ENCODE data around the gene TMEM94.
"Not testable (repeated sequence)": the region's sequence is repeated elsewhere in the genome, so short reads cannot be mapped to it uniquely, and the experiment has no call there.

TMEM94 gene

DNA sequence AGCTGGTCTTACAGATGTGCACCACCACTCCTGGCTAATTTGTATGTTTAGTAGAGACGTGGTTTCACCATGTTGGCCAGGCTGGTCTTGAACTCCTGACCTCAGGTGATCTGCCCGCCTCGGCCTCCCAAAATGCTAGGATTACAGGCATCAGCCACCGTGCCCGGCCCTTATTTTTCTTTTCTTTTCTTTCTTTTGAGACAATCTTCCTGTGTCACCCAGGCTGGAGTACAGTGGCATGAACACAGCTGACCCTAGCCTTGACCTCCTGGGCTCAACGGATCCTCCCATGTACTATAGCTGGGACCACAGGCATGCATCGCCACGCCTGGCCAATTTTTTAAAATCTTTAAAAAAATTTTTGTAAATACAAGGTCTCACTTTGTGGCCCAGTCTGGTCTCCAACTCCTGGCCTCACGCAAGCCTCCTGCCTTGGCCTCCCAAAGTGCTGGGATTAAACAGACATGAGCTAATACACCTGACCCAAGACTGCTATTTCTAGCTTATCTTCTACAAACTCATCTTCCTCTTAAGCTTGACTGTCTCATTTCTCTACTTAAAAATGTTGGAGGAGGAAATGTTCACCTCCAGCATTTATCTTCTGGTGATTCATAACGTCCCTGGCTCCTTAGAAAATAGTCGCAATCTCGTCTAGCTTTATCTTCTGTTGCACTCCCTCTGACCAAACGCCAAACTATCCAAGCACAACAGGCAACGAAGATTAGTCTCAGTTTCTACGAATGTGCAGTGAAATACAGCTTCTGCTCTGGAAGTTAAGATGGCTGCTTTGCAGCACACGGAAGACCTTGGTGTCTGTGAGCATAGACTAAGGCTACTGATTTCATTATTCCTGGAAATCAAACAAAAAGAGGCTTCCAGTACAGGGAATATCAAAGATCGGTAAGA, 8.2 kb upstream of the TMEM94 start:
- DNase-seq: no peak

DNA sequence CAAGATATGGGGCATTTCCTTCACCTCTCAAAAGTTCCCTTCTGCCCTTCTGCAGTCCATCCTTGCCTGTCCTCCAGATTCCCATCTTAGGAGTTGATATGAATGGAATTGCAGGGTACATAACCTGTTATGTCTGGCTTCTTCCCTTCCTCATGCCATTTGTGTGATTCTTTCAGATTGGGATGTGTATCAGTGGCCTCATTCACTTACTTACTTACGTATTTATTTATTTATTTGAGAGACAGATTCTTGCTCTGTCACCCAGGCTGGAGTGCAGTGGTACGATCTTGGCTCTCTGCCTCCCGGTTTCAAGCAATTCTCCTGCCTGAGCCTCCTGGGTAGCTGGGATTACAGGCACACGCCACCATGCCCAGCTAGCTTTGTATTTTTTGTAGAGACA, 6.2 kb upstream of the TMEM94 start:
- no peak for DNase-seq

DNA sequence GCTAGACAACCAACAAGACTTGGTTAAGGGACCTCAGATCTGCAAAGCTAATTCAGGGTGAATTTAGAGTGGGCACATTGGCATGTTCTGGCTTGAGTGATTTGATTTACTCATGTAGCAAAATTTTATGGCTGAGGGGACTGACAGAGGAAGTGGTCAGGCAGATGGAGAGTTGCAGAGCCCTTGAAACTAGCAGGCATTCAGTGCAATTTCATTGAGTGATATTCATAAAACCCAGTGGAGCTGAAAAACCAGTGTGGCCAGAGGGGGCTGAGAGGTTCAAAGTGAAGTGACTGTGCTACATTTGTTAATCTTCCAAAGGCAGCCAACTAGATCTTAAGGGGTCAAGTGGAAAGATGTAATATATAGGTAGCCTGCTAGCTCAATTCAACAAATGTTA, 2.2 kb upstream of the TMEM94 start:
- DNase-seq: no peak

DNA sequence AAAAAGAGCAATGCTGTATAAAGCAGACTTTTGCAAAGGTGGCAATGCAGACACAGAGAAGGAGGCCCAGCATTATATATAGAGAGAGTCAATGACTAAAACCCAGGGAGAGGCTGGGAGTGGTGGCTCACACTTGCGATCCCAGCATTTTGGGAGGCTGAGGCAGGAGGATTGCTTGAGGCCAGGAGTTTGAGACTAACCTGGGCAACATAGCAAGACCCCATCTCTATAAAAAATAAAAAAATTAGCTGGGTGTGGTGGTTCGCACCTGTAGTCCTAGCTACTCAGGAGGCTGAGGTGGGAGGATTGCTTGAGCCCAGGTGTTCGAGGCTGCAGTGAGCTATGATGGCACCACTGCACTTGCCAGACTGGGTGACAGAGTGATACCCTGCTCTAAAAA, 1.8 kb upstream of the TMEM94 start:
- not testable (repeated sequence) for DNase-seq

DNA sequence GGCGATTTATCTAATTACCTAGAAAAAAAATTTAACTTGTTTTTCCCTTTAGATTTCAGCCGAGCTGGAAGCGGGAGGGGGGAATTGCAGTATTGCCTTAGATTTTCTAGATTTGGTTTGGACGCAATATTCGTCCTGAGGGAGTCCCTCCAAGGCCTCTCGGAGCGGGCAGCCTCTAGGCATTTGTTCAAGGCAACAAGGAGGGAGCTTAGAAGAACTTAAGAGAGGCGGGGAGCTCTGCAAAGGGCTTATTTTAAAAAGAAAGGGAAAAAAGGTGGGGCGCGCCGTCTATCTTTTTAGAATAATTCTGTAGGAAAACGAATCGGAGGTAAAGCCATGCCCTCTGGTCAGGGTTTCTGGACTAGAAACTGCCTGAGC, 407 bp upstream of the TMEM94 start:
- no peak for DNase-seq

DNA sequence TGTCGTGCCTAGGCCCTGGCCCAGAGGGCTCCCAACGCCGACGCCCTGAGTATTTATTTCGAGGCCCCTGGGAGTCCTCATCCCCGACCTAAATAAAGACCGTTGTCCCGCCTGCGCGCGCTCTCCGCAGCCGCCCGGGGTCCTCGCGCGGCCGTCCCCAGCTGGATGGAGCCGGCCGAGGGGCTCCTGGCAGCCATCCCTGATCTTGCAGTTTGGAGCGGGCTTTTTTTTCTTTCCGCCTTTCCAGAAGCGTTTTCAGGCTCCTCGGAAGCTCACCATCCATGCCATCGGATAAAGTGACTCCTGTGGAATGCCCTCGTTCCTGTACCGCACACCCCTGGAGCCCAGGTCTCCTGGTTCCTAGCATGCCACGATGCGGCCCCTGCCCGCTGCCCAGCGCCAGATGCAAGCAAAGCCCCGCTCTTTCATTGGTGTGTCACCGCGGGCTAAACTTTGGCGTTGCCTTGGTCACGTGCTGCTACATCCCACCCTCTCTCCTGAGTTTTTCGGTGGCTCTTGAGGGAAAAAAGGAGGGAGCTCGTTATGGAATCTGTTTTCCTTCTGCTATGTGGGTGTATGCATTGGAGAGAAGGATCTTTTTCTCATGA, 716 bp downstream of the TMEM94 start:
- peak; percentile 68 for DNase-seq

DNA sequence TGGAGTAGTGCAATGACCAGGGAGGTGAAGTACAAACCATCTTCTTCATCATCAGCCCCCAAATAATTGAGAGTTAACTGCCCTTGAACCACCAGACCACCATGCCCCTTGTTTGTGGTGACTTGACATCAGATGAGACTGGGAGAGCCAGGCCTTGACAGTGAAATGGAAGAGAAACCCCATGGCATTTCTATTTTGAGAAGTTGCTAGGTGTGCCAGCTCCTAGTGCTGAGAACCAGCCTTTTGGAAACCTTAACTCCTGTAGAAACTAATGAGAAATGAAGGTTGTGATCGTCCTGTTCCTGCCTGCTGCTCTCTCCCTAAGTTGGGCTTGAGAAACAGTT, 2.8 kb downstream of the TMEM94 start:
- DNase-seq: no peak

DNA sequence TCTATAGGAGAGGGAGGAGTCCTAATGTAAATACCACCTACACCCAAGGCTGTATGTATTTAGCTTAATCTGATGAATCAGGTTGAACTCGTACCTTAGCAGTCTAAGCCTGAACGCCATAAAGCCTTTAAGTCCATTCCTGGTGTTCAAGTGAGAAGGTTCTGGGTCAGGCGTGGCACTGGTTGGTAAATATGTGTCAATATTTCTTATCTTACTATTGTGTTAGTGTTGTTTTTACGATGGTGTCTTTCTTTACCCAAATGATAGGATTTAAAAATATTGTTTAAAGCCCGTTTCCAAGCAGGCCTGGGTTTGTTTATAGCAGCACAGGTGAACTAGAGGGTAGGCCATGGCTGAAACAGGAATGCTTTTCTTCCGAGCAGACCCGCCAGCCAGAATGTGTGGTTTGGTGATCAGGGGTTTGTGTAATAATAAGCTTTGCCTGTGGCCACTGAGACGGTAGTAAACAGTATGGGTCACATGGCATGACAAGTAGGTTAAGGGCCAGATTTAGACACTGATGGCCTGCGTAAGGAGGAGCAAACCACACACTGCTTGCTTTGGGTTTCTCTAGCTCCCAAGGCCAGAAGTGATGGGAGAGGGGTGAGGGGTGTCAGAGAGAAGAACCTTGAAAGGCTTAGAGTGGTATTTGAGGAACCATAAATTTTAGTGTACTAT, 3.3 kb downstream of the TMEM94 start:
- no peak for DNase-seq

DNA sequence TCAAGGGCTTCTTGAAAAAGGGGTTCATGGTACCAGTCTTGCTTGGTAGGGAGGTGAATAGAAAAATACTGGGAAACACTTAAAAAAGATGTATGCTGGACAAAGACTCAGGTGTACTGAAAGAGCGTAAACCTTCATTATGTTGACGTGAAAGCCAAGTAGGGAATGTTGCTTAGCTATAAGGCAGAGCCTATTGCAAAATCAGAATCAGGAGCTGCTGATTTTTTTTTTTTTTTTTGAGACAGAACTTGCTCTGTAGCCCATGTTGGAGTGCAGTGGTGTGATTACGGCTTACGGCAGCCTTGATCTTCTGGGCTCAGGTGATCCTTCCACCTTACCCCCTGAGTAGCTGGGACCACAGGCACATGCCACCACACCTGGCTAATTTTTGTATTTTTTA, 3.9 kb downstream of the TMEM94 start:
- no peak for DNase-seq

DNA sequence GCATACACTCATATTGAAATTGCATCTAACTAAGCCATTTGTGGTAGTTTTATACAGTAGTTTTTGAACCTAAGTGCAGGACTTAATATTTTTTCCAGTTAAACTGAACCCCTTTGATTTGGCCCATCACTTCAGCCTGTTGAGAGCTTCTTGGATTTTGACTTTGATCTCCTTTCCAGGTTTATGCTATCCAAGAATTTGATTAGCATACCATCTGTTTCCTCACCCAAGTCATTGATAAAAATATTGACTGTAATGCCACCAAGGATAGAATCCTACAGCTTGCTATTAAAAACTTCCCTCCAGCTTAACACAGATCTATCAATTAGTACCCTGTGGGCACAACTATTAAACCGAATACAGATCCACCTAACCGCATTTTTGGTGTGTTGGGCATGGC, 7.2 kb downstream of the TMEM94 start:
- DNase-seq: no peak

DNA sequence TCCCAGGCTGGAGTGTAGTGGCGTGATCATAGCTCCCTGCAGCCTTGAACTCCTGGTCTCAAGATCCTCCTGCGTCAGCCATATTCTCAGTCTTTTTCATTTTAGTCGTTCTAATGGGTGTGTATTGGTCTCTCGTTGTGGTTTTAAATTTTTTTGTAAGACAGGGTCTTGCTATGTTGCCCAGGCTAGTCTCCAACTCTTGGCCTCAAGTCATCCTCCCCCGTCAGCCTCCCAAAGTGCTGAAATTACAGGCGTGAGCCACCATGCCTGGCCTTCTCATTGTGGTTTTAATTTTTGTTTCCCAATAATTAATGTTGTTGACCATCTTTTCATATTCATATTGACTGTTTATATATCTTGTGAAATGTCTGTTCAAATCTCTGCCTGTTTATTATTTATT, 8.6 kb downstream of the TMEM94 start:
- no peak for DNase-seq

DNA sequence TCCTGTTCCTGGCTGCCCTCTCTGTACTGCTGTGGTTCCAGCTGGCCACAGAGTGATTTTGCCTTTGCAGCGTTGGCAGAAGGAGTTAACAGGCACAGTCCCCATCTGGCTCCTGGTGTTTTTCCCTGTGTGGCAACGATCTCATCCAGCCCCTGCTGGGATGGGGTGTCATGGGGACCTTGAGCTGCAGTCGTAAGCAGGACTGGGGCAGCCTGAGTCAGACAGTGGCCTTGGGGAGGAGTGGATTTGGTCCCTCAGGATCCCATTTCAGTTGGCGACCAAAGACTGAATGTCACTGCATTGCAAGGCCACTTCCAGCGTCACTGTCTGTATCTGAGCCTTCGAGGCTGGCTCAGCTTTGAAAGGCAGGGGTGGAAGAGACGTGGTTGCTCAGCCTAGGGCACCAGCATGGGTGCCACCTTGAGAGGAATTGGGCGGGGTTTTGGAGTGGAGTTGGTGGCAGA, 11.9 kb downstream of the TMEM94 start:
- DNase-seq: no peak

- no peak for DNase-seq
Measured at GRCh38 chr17:75468779-75469373, 12.4 kb downstream of the TMEM94 start.

DNA sequence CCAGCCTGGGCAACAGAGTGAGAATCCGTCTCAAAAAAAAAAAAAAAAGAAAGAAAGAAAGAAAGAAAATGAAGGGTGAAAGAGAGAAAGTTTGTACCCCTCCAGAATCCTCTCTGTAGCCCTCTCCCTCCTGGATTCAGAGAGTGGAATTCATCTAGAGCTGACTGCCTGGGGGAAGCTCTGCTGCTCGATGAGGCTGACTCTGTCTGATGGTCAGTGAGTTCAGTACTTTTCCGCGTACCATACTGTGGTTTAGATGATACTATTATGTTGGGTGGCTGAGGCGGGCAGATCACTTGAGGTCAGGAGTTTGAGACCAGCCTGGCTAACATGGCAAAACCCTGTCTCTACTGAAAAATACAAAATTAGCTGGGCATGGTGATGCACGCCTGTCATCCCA, 14.8 kb downstream of the TMEM94 start:
- DNase-seq: no peak

DNA sequence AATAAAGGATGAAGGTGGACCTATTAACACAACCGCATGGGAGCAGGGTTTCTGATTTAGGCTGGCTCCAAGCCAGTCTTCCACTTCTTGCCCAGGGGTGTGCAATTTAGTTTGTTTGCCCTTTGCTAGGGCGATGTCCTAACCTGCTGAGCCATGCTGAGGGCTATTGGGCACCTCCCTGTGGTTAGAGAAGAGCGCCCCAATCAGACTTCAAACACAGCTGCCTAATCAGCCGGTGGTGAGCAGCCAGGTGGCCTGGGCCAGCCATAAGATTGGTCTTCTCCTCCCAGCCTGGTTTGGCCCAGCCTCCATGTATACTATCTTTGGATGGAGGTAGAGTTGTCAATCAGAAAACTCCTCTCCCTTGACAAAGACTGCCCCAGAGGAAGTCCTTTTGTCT, 15.7 kb downstream of the TMEM94 start:
- DNase-seq: no peak

DNA sequence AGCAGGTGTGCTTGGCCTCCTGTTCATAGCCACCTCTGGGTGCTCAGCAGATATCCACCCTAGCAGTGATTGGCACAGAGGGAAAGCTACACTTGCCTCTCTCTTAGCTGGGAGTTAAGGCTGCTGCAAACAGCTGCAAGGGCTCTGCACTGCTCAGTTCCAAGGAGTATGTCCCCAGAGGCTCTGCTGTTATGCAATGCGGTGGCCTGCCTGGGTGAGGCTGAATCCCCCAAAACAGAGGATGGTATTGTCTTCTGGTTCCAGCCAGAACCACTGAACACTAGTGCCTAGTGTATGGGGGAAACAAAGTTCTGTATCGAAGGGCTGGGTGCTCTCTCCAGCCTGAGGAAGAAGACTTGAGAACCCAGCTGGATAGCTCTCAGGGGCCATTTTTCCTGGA, 16.8 kb downstream of the TMEM94 start:
- DNase-seq: no peak

DNA sequence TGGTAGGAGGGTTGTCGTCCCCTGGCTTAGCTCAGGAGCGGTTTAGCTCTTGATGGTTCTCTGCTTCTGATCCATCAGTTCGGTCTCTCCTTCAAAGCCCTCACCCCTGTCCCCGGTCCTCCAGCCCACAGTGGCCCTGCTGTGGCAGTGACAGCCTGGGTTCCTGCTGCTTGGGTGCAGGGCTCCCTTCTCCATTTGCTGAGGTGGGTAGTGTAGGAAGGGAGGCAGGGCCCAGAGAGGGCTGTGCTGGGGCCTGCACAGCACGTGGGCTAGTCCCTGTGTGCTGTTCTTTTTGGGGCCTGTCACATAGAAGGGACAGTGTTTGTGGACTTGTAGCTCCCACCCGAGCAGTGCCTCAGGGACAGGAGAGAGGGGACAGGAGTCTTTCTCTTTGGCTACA, 18.3 kb downstream of the TMEM94 start:
- no peak for DNase-seq

DNA sequence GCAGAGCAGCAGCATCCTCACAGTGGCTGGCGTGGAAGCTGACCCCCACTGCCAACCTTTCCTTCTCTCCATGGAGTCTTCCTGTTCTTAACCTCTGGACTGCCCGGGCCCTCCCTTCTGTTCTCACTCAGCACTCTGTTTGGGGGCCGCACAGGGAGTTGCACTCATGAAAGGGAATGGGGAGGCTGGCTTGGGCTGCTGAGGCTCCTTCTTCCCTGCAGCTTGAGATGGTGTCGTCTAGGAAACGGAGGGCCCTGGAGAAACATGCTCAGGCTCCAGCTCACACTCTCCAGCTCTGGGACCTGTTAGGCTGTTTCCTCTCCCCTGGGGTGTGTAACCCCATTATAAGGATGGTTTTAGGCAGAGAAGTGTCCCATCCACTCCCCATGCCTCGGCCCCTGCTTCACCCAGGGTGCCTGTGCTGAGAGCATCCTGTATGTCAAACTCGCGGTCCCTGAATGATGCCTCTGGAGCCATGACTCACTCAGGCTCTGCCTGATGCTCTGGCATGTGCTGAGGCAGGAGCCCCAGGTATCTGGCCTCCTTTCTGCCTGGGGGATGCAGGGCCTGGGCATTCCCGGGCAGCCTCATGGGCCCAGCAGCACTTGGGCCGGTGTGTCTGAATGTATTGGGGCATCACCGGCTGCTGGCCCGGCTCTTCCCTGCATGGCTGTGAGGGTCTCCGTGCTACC, 18.9 kb downstream of the TMEM94 start:
- DNase-seq: no peak

DNA sequence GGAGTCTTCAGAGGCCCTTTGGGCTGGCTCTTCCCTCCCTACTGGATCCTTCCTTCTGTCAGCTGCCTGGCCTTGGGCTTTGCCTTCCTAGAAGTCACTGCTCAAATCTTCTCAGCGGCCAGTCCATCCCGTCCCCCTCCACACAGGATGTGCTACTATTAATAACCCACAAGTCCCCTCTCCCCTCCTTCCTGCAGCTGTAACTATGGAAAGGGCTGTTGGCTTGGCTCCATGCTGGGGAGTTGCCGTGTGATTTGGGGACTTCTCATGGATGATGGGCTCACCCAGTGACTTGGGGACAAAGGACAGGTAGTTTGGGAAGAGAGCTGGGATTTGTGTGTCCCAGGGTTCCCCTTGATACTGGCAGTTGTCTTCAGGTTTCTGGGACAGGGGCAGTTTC, 19.4 kb downstream of the TMEM94 start:
- DNase-seq: no peak

DNA sequence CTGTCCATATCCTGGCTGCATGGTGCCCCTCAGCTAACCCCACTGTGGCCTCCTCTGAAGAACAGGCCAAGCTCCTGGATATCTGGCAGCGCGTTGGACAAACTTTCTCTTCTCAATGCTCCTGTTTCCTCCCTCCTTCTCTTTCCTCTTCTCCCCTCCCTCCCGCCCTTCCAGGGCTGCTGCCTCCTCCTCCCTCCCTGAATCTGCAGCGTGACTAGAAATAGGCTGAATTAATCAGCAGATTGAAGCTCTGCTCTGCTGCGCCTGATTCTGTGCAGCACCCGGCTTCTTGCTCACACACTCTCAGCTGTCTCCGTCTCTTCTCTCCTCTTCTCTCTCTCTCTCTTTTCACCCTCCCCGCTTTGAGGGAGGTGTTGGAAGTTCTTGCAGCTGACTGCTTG, 19.8 kb downstream of the TMEM94 start:
- DNase-seq: no peak

- DNase-seq: no peak
Measured at GRCh38 chr17:75476752-75477489, 20.5 kb downstream of the TMEM94 start.

GRCh38 chr17:75477490-75477862, 21.0 kb downstream of the TMEM94 start:
- not testable (repeated sequence) for DNase-seq
